ENCODE measurements around the gene SMIM10.

SMIM10 gene

GRCh38 chrX:134998246-134998645 is 7.5 kb downstream of the SMIM10 start:
- no peak overlapping the region for H3K4me3 ChIP-seq (ENCODE audit: low read length)
- peak; percentile 47 for DNase-seq (ENCODE audit: low read depth)
- no peak for TF ChIP-seq CTCF (conservative IDR thresholded peaks at IDR 0.05; ENCODE audit: low read length)

- TF ChIP-seq CTCF (conservative IDR thresholded peaks at IDR 0.05; ENCODE audit: low read length), result peak; percentile 57
- peak; percentile 60 for DNase-seq (ENCODE audit: low read depth)
- no peak overlapping the region for H3K4me3 ChIP-seq (ENCODE audit: low read length)
Measured at GRCh38 chrX:134999469-134999868, 8.7 kb downstream of the SMIM10 start.

GRCh38 chrX:135000516-135000915 is 9.7 kb downstream of the SMIM10 start:
- no peak for DNase-seq (ENCODE audit: low read depth)
- H3K4me3 ChIP-seq (ENCODE audit: low read length), result no peak overlapping the region
- TF ChIP-seq CTCF (conservative IDR thresholded peaks at IDR 0.05; ENCODE audit: low read length), result no peak

- peak overlapping the region; percentile 74 for H3K4me3 ChIP-seq (ENCODE audit: low read length)
- no peak for TF ChIP-seq CTCF (conservative IDR thresholded peaks at IDR 0.05; ENCODE audit: low read length)
- peak; percentile 81 for DNase-seq (ENCODE audit: low read depth)
Measured at GRCh38 chrX:135003876-135004623, 13.3 kb downstream of the SMIM10 start.

- TF ChIP-seq CTCF (conservative IDR thresholded peaks at IDR 0.05; ENCODE audit: low read length), result no peak
- no peak for DNase-seq (ENCODE audit: low read depth)
- H3K4me3 ChIP-seq (ENCODE audit: low read length), result no peak overlapping the region
Measured at GRCh38 chrX:135006187-135006586, 15.4 kb downstream of the SMIM10 start.

- no peak overlapping the region for H3K4me3 ChIP-seq (ENCODE audit: low read length)
- DNase-seq (ENCODE audit: low read depth), result no peak
- no peak for TF ChIP-seq CTCF (conservative IDR thresholded peaks at IDR 0.05; ENCODE audit: low read length)
Measured at GRCh38 chrX:135009057-135009610, 18.3 kb downstream of the SMIM10 start.

- TF ChIP-seq CTCF (conservative IDR thresholded peaks at IDR 0.05; ENCODE audit: low read length), result no peak
- H3K4me3 ChIP-seq (ENCODE audit: low read length), result no peak overlapping the region
- DNase-seq (ENCODE audit: low read depth), result no peak
Measured at GRCh38 chrX:135009838-135010237, 19.0 kb downstream of the SMIM10 start.

All from AG10803 (cell line).